Astrocyte of the spinal cord (primary cell): ENCODE results near the gene VSTM2L.

ENCODE experiments used
- DNase-seq: peaks from one replicate; pipeline ENCODE4 v3.0.0; 2011; ENCODE audit warnings: low read depth, low spot score
- H3K4me3 ChIP-seq: 2 replicates; pipeline ENCODE4 v1.5.1; 2011; ENCODE audit warnings: low read depth, mild to moderate bottlenecking, low read length, moderate library complexity
- in situ Hi-C: cut with HindIII; loops from 2 replicates; pipeline ENCODE4 v1.10.0; 2017; ENCODE audit warnings: low sequenced_read_pairs
- TF ChIP-seq, protein P1 (sequence below): IDR thresholded peaks from 2 replicates; pipeline ENCODE4 v1.5.1; 2012; ENCODE audit warnings: low read depth, mild to moderate bottlenecking, low read length, inconsistent platforms

The VSTM2L gene

GRCh38 chr20:37990571-37991151, 87.7 kb downstream of the VSTM2L start:
- DNase-seq = peak; percentile 73
- TF ChIP-seq, protein P1, sequence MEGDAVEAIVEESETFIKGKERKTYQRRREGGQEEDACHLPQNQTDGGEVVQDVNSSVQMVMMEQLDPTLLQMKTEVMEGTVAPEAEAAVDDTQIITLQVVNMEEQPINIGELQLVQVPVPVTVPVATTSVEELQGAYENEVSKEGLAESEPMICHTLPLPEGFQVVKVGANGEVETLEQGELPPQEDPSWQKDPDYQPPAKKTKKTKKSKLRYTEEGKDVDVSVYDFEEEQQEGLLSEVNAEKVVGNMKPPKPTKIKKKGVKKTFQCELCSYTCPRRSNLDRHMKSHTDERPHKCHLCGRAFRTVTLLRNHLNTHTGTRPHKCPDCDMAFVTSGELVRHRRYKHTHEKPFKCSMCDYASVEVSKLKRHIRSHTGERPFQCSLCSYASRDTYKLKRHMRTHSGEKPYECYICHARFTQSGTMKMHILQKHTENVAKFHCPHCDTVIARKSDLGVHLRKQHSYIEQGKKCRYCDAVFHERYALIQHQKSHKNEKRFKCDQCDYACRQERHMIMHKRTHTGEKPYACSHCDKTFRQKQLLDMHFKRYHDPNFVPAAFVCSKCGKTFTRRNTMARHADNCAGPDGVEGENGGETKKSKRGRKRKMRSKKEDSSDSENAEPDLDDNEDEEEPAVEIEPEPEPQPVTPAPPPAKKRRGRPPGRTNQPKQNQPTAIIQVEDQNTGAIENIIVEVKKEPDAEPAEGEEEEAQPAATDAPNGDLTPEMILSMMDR = no peak
- H3K4me3 ChIP-seq = no peak overlapping the region
- in situ Hi-C loops = no loop called here

GRCh38 chr20:37991157-37991866, 88.4 kb downstream of the VSTM2L start:
- TF ChIP-seq, protein P1 = no peak
- H3K4me3 ChIP-seq = no peak overlapping the region
- in situ Hi-C loops = no loop called here
- DNase-seq = no peak

GRCh38 chr20:37991908-37992307, 89.0 kb downstream of the VSTM2L start:
- no peak overlapping the region for H3K4me3 ChIP-seq
- in situ Hi-C loops = no loop called here
- no peak for DNase-seq
- TF ChIP-seq, protein P1 = no peak

DNA sequence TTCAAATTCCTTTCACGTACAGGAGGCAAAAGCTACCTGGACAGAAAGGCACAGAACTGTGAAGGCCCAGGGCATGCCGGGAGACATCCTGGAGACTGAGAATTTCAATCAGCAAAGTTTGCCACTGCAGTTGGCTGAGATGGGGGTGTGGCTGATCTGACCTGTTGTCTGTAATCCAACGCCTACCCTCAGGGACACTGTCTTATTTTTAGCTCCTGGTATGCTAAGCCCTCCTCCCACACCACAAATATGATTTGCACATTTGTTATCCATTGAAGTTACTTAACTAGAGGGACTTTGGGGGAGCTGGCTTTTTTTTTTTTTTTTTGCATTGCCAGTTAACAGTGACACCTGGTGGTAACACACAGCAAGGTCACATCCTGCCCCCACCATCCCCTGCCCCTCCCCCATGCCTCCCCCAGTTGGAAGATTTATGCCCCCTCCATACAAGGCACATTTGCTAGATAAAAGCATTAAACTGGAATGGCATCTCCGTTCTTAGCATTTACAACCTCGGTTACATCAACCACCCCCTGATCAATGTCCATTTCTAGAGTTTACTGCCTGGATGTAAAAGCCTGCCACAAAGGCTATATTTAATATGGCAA, 90.0 kb downstream of the VSTM2L start:
- no peak overlapping the region for H3K4me3 ChIP-seq
- in situ Hi-C loops = no loop called here
- TF ChIP-seq, protein P1 = peak; percentile 48
- DNase-seq = peak; percentile 81

GRCh38 chr20:37994512-37994911, 91.6 kb downstream of the VSTM2L start:
- TF ChIP-seq, protein P1 = no peak
- H3K4me3 ChIP-seq = no peak overlapping the region
- DNase-seq = peak; percentile 82
- in situ Hi-C loops = no loop called here
